Heart left ventricle (tissue), 13 donors: ENCODE results near the gene NSD1.

Experiments
- CTCF ChIP-seq, 12 donors: fragments of 200-600 bp; sonication (generic) in 4 of 12; IDR thresholded peaks; one replicate each; pipeline versions ENCODE4 v1.5.0 to v1.8.0; 2018 to 2022; ENCODE audit warnings: antibody characterized with exemption in 12 of 12, mild to moderate bottlenecking in 5 of 12
- POLR2A ChIP-seq, 2 donors: fragments of 450-650 bp; IDR thresholded peaks; one replicate each; pipeline ENCODE4 v1.6.1; 2017; ENCODE audit warnings: antibody characterized with exemption in 2 of 2, mild to moderate bottlenecking in 2 of 2, moderate library complexity in 2 of 2
- donor health status: ischemic (EF 13 %, LVEDD 7.1; RV severe dilation, severe dysfunction).
- donor health status: DM: no; HTN: yes; CAD: no.
- donor health status: DM: no; HTN: no; CAD: no.
- donor health status: ischemic (EF 25% LVEDD 6.9; RV normal size, moderate dysfunction).
- donor health status: ischemic (EF 25% LVEDD 5.7; RV mildly dilated, moderate dysfunction).
- donor health status: ischemic (EF 35%, LVEDD 5.7; RV mildly dilated, moderate dysfunction).
- donor health status: nonischemic (EF 11% LVEDD 7.7; RV severe dilation, severe dysfunction).
- donor health status: DM: yes; HTN: yes; CAD: no.
- donor health status: PGD.
- donor health status: ischemic (EF 29% LVEDD 5.4; RV normal size, mild dysfunction).
- donor health status: nonischemic (EF 23%, LVEDD 6.1; RV moderate dilation, normal function).

GRCh38 chr5:177098120-177098469, 35.5 kb upstream of the NSD1 start:
- TF ChIP-seq POLR2A (IDR thresholded peaks at IDR 0.05) (no peak), CTCF (IDR thresholded peaks at IDR 0.05) (no peak)
